DND-41 (cell line): ENCODE results near the gene TBC1D5.

Experiments used
- ATAC-seq: fragments of 200-7000 bp; cut with Tn5 transposase; 3 replicates; pipeline ENCODE4 v1.9.1; 2021; ENCODE audit warnings: low read depth; ENCODE audit not compliant: insufficient read depth
- DNase-seq: peaks from one replicate; pipeline ENCODE4 v3.0.0-alpha.2; 2020
- H2AFZ ChIP-seq: 2 replicates; pipeline ENCODE4 v1.6.0; 2012; ENCODE audit warnings: low read depth, low read length
- H3K27ac ChIP-seq: 2 replicates; pipeline ENCODE4 v1.5.1; 2012; ENCODE audit warnings: low read length, inconsistent platforms
- H3K27me3 ChIP-seq: fragments of 200-600 bp; sonication (generic); 2 replicates; pipeline ENCODE4 v1.6.0; 2012; ENCODE audit warnings: low read length, mild to moderate bottlenecking, inconsistent platforms; ENCODE audit not compliant: insufficient read depth, poor library complexity
- H3K36me3 ChIP-seq: 2 replicates; pipeline ENCODE4 v1.5.1; 2012; ENCODE audit warnings: low read length, inconsistent platforms; ENCODE audit not compliant: insufficient read depth
- H3K4me1 ChIP-seq: 2 replicates; pipeline ENCODE4 v1.5.1; 2012; ENCODE audit warnings: mild to moderate bottlenecking, low read length; ENCODE audit not compliant: insufficient read depth
- H3K4me2 ChIP-seq: 2 replicates; pipeline ENCODE4 v1.6.0; 2012; ENCODE audit warnings: mild to moderate bottlenecking, moderate library complexity, low read length, inconsistent platforms; ENCODE audit not compliant: insufficient read depth
- H3K4me3 ChIP-seq, 2 experiments: fragments of 200-600 bp in 1 of 2; shearing (Covaris generic) in 1 of 2; 2 replicates each; pipeline ENCODE4 v1.5.1; 2012 to 2016; ENCODE audit warnings: inconsistent platforms in 2 of 2, low read length in 2 of 2, mild to moderate bottlenecking in 2 of 2, low read depth in 1 of 2, moderate library complexity in 1 of 2
- H3K79me2 ChIP-seq: 2 replicates; pipeline ENCODE4 v1.6.0; 2012; ENCODE audit warnings: low read length, inconsistent platforms; ENCODE audit not compliant: insufficient read depth
- H3K9ac ChIP-seq: 2 replicates; pipeline ENCODE4 v1.6.0; 2012; ENCODE audit warnings: low read depth, mild to moderate bottlenecking, inconsistent platforms, low read length, moderate library complexity
- H3K9me3 ChIP-seq: 2 replicates; pipeline ENCODE4 v1.5.1; 2012; ENCODE audit warnings: low read length, moderate library complexity, mild to moderate bottlenecking, inconsistent platforms; ENCODE audit not compliant: insufficient read depth, severe bottlenecking
- H4K20me1 ChIP-seq: 2 replicates; pipeline ENCODE4 v1.6.0; 2012; ENCODE audit warnings: low read length; ENCODE audit not compliant: insufficient read depth
- EZH2 ChIP-seq: IDR thresholded peaks from 3 replicates; pipeline ENCODE4 v1.6.1; 2012; ENCODE audit warnings: borderline replicate concordance, low read depth, mild to moderate bottlenecking, moderate library complexity, low read length, inconsistent platforms; ENCODE audit not compliant: severe bottlenecking
- TF ChIP-seq, protein P1 (sequence below): IDR thresholded peaks from 2 replicates; pipeline ENCODE4 v1.5.1; 2012; ENCODE audit warnings: borderline replicate concordance, low read length, moderate library complexity, mild to moderate bottlenecking; ENCODE audit not compliant: poor library complexity, severe bottlenecking; ENCODE audit errors: extremely low read depth

Gene TBC1D5

DNA sequence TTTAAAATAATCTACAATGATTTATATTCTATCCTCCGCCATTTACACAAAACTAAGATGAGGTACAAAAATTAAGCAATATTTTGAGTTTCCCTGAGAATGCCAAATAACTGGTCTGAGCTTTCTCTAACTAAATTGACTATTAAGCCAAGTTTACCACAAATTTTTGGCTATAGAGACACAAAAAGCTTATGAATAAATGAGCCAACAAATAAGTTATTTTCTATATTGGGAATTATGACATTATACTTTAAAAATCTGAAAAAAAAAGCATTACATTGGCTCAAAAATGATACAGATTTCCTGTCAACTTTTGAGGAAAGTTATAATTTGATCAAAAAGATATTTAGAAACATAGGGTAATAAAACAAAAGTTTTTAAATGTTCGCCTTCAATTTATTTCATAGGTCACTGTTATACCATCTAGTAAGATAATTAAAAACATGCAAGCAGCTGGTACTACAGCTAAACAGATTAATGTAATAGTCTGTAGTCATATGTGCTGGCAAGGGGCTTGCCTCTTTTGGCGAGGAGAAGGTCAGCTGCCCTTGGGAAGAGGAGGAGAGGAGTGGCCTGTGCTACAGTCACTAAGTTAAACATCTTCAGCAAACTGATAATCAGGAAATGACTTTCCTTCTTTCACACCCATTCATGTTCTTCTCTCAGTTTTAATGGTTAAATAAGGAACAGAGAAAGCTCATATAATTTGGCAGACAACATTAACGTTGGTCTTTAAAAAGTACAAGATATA is 318.5 kb downstream of the TBC1D5 start:
- H3K79me2 ChIP-seq, result no peaks in the 10 kb centered on the region
- no peaks in the 10 kb centered on the region for H3K9me3 ChIP-seq
- H3K4me3 ChIP-seq, result no peak overlapping the region
- TF ChIP-seq, protein P1, sequence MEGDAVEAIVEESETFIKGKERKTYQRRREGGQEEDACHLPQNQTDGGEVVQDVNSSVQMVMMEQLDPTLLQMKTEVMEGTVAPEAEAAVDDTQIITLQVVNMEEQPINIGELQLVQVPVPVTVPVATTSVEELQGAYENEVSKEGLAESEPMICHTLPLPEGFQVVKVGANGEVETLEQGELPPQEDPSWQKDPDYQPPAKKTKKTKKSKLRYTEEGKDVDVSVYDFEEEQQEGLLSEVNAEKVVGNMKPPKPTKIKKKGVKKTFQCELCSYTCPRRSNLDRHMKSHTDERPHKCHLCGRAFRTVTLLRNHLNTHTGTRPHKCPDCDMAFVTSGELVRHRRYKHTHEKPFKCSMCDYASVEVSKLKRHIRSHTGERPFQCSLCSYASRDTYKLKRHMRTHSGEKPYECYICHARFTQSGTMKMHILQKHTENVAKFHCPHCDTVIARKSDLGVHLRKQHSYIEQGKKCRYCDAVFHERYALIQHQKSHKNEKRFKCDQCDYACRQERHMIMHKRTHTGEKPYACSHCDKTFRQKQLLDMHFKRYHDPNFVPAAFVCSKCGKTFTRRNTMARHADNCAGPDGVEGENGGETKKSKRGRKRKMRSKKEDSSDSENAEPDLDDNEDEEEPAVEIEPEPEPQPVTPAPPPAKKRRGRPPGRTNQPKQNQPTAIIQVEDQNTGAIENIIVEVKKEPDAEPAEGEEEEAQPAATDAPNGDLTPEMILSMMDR, result no peak
- TF ChIP-seq EZH2, result no peak
- no peak for ATAC-seq
- no peak overlapping the region for H2AFZ ChIP-seq
- no peaks in the 10 kb centered on the region for H3K4me1 ChIP-seq
- no peaks in the 10 kb centered on the region for H4K20me1 ChIP-seq
- H3K4me2 ChIP-seq, result no peak overlapping the region
- no peaks in the 10 kb centered on the region for H3K27me3 ChIP-seq
- H3K27ac ChIP-seq, result no peak overlapping the region
- DNase-seq, result no peak
- no peaks in the 10 kb centered on the region for H3K36me3 ChIP-seq
- H3K9ac ChIP-seq, result no peak overlapping the region

DNA sequence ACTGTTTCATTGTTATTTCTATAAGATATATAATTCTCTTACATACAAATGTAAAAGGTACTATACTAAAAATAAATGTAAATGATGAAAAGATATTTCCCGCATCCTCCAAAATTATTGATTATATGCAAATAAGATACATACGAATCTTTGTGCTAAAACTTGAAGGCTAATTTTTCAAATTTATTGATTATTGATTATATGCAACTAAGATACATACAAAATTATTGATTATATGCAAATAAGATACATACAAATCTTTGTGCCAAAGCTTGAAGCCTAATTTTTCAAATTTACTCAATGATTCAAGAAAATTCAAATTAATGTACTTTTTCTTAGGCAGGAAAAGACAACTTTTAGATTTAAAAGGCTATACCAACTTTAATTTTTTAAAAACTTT is 319.8 kb downstream of the TBC1D5 start:
- no peaks in the 10 kb centered on the region for H3K27me3 ChIP-seq
- TF ChIP-seq, protein P1, result no peak
- no peak for TF ChIP-seq EZH2
- no peak overlapping the region for H3K4me3 ChIP-seq
- H3K9me3 ChIP-seq, result no peaks in the 10 kb centered on the region
- H3K79me2 ChIP-seq, result no peaks in the 10 kb centered on the region
- DNase-seq, result no peak
- no peaks in the 10 kb centered on the region for H4K20me1 ChIP-seq
- H3K36me3 ChIP-seq, result no peaks in the 10 kb centered on the region
- ATAC-seq, result no peak
- H3K4me1 ChIP-seq, result no peaks in the 10 kb centered on the region
- no peak overlapping the region for H2AFZ ChIP-seq
- H3K27ac ChIP-seq, result no peak overlapping the region
- H3K4me2 ChIP-seq, result no peak overlapping the region
- H3K9ac ChIP-seq, result no peak overlapping the region

DNA sequence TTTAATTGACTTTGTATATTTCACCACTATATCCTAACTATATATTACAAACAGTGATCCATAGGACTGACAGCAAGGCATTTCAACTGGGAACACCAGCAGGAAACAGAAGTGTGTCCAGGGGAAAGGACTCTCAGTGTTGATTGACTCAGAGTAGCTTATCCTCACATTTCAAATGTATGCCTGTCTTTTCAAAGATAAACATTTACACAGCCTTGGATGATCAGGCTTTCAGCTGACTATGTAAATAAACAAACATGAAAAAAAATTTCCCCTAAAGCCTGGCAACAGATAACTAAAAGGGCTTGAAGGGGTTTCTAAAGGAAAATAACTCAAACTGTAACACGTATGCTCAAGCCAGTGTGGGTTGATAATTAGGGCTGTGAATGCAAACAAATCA is 321.8 kb downstream of the TBC1D5 start:
- Histone ChIP-seq H3K4me3 (no peak overlapping the region), H3K9ac (no peak overlapping the region), H3K9me3 (no peaks in the 10 kb centered on the region), H3K27me3 (no peaks in the 10 kb centered on the region), H3K4me2 (no peak overlapping the region), H3K79me2 (no peaks in the 10 kb centered on the region), H4K20me1 (no peaks in the 10 kb centered on the region), H2AFZ (no peak overlapping the region), H3K27ac (no peak overlapping the region), H3K4me1 (no peaks in the 10 kb centered on the region), H3K36me3 (no peaks in the 10 kb centered on the region)
- no peak for DNase-seq
- TF ChIP-seq EZH2, result no peak
- TF ChIP-seq, protein P1, result no peak
- ATAC-seq, result no peak
